HepG2 (cell line): ENCODE measurements around the gene PPFIA2. TPM values are rescaled to one million over a fixed set of nuclear protein-coding genes. Genes with fewer than 3 reads are reported as not detected.

Experiments
- ATAC-seq: fragments of 200-7000 bp; cut with Tn5 transposase; 3 replicates; pipeline ENCODE4 v1.9.1; 2020; ENCODE audit warnings: mild to moderate bottlenecking, moderate library complexity
- BruUV-seq: library from RNA; stranded (reverse); fragments of 400-500 nt; replicated peaks from 2 replicates; lab custom pipeline; 2021; lab: Mats Ljungman, UMichigan
- CTCF ChIA-PET: fragments of 300-600 bp; formaldehyde crosslinking; extraction: SDS; loops from one replicate; lab custom pipeline; 2021; ENCODE audit warnings: low total read pairs, inconsistent platforms, low intra/inter-chr PET ratio; lab: Yijun Ruan, JAX
- POLR2A ChIA-PET: fragments of 350-600 bp; sonication (Branson Sonifier 250); formaldehyde crosslinking; loops from one replicate; lab custom pipeline; 2020; ENCODE audit warnings: antibody characterized with exemption, inconsistent platforms; lab: Yijun Ruan, JAX
- DNase-seq: peaks from one replicate; pipeline ENCODE4 v3.0.0-alpha.2; 2015; ENCODE audit warnings: low spot score
- FAIRE-seq: peaks from 3 replicates; lab custom pipeline; 2011; peaks lifted over from hg19 to GRCh38; lab: Jason Lieb, UNC
- H2AFZ ChIP-seq: one replicate; pipeline ENCODE4 v1.6.1; 2011; ENCODE audit warnings: low read length, inconsistent platforms
- H3K27ac ChIP-seq: fragments of 300-600 bp; 3 replicates; pipeline ENCODE4 v1.8.0; 2011; ENCODE audit warnings: mixed run types, mild to moderate bottlenecking, mixed read lengths, low read length, inconsistent platforms; ENCODE audit not compliant: insufficient read depth; ENCODE audit errors: extremely low read length
- H3K27me3 ChIP-seq, 2 experiments: fragments of 200-600 bp in 1 of 2; 2 replicates in 1 of 2; 3 replicates in 1 of 2; pipeline versions ENCODE4 v1.6.0 to v1.8.0; 2011; ENCODE audit warnings: low read length in 2 of 2, mild to moderate bottlenecking in 2 of 2, moderate library complexity in 2 of 2, inconsistent platforms in 1 of 2; ENCODE audit not compliant: insufficient read depth in 2 of 2, control insufficient read depth in 1 of 2
- H3K36me3 ChIP-seq, 2 experiments: fragments of 200-600 bp in 1 of 2; replicated peaks in 1 of 2; 2 replicates in 1 of 2; 3 replicates in 1 of 2; pipeline versions ENCODE4 v1.5.1 to v1.8.0; 2011; ENCODE audit warnings: low read length in 2 of 2, inconsistent platforms in 1 of 2; ENCODE audit not compliant: insufficient read depth in 2 of 2, control insufficient read depth in 1 of 2
- H3K4me1 ChIP-seq: 2 replicates; pipeline ENCODE4 v1.5.1; 2012; ENCODE audit warnings: low read length, inconsistent platforms; ENCODE audit not compliant: insufficient read depth
- H3K4me2 ChIP-seq: 2 replicates; pipeline ENCODE4 v1.6.0; 2011; ENCODE audit warnings: low read depth, low read length, inconsistent platforms
- H3K4me3 ChIP-seq, 3 experiments: fragments of 200-600 bp in 1 of 3; sonication (generic), shearing (Covaris generic) in 1 of 3; replicated peaks in 1 of 3; 2 replicates each; pipeline ENCODE4 v1.5.1; 2011 to 2016; ENCODE audit warnings: low read length in 3 of 3, inconsistent platforms in 2 of 3, low read depth in 2 of 3, mild to moderate bottlenecking in 2 of 3, control low read depth in 1 of 3, mixed read lengths in 1 of 3; ENCODE audit not compliant: insufficient read depth in 1 of 3
- H3K79me2 ChIP-seq: one replicate; pipeline ENCODE4 v1.6.1; 2011; ENCODE audit warnings: low read length, inconsistent platforms; ENCODE audit not compliant: insufficient read depth
- H3K9ac ChIP-seq: 2 replicates; pipeline ENCODE4 v1.6.0; 2011; ENCODE audit warnings: mild to moderate bottlenecking, low read depth, low read length, inconsistent platforms; ENCODE audit not compliant: insufficient read depth
- H3K9me3 ChIP-seq: 2 replicates; pipeline ENCODE4 v1.5.1; 2012; ENCODE audit warnings: mild to moderate bottlenecking, low read length
- H4K20me1 ChIP-seq: 2 replicates; pipeline ENCODE4 v1.6.0; 2011; ENCODE audit warnings: inconsistent platforms, mild to moderate bottlenecking, low read length, moderate library complexity; ENCODE audit not compliant: insufficient read depth
- CBFB ChIP-seq: sonication (generic); formaldehyde crosslinking; IDR thresholded peaks from 2 replicates; pipeline ENCODE4 v1.4.0; 2020; ENCODE audit warnings: missing genetic modification reagents
- NR2F2 ChIP-seq: IDR thresholded peaks from 2 replicates; pipeline ENCODE4 v1.6.1; 2012; ENCODE audit warnings: low read depth, inconsistent platforms, borderline replicate concordance
- PHF20 ChIP-seq: sonication (generic); formaldehyde crosslinking; IDR thresholded peaks from 2 replicates; pipeline ENCODE4 v1.5.0; 2020; ENCODE audit warnings: mild to moderate bottlenecking, missing genetic modification reagents
- RBM22 ChIP-seq: fragments of 200-400 bp; formaldehyde crosslinking; optimal IDR thresholded peaks from 2 replicates; pipeline ENCODE3; 2017; ENCODE audit warnings: mild to moderate bottlenecking, low read length, moderate library complexity
- ZNF510 ChIP-seq: sonication (generic); formaldehyde crosslinking; IDR thresholded peaks from 2 replicates; pipeline ENCODE4 v1.4.0; 2020; ENCODE audit warnings: low read depth, mild to moderate bottlenecking, missing genetic modification reagents
- WGBS: methylation state at CpG from one replicate; pipeline ENCODE4 v1.1.6; 2017; ENCODE audit warnings: low lambda C conversion rate; 5-methylcytosine and 5-hydroxymethylcytosine counted together
- in situ Hi-C: cut with HindIII; loops from 2 replicates; pipeline ENCODE4 v1.10.0; 2017; ENCODE audit warnings: low pct_unique_long_range_greater_than_20kb; ENCODE audit not compliant: extremely low pct_ligation_motif_present
- intact Hi-C: fragments of 100-400 bp; cut with micrococcal nuclease; formaldehyde crosslinking; loops from one replicate; pipeline ENCODE4 v1.10.0; 2022; ENCODE audit not compliant: unreplicated experiment
- polyA plus RNA-seq, 8 experiments: library from polyadenylated mRNA; depleted of rRNA in 3 of 8; stranded (reverse) in 7 of 8; unstranded in 1 of 8; fragments of >200 nt; fragmentation: Illumina TruSeq in 4 of 8; extraction: Trizol in 4 of 8; gene quantifications; 2 replicates each; pipeline versions ENCODE4 v1.2.1 to v1.2.3, GENCODE V29; 2011 to 2016; ENCODE audit warnings: low read depth in 4 of 8, missing spikeins in 1 of 8, mixed read lengths in 1 of 8; ENCODE audit not compliant: insufficient read depth in 1 of 8
- total RNA-seq, 5 experiments: library from RNA; depleted of rRNA; stranded (reverse); fragments of >200 nt; fragmentation: Illumina TruSeq; extraction: Trizol; gene quantifications; 2 replicates each; pipeline ENCODE4 v1.2.3, GENCODE V29; 2016; ENCODE audit warnings: low read depth in 1 of 5
- TF ChIP-seq, protein P1 (sequence below): sonication (generic); formaldehyde crosslinking; IDR thresholded peaks from 2 replicates; pipeline ENCODE4 v1.5.1; 2020; ENCODE audit warnings: mild to moderate bottlenecking, missing genetic modification reagents, moderate library complexity
- TF ChIP-seq, protein P2 (sequence below): sonication (generic); formaldehyde crosslinking; IDR thresholded peaks from 2 replicates; pipeline ENCODE4 v1.4.0; 2020; ENCODE audit warnings: missing genetic modification reagents

PPFIA2 gene
- total and polyA plus RNA-seq, 2 of the 13 experiments (the other 11 are each of a cell fraction or from before 2014, with no cell fraction given) = 0.05 TPM; not detected in 1

DNA sequence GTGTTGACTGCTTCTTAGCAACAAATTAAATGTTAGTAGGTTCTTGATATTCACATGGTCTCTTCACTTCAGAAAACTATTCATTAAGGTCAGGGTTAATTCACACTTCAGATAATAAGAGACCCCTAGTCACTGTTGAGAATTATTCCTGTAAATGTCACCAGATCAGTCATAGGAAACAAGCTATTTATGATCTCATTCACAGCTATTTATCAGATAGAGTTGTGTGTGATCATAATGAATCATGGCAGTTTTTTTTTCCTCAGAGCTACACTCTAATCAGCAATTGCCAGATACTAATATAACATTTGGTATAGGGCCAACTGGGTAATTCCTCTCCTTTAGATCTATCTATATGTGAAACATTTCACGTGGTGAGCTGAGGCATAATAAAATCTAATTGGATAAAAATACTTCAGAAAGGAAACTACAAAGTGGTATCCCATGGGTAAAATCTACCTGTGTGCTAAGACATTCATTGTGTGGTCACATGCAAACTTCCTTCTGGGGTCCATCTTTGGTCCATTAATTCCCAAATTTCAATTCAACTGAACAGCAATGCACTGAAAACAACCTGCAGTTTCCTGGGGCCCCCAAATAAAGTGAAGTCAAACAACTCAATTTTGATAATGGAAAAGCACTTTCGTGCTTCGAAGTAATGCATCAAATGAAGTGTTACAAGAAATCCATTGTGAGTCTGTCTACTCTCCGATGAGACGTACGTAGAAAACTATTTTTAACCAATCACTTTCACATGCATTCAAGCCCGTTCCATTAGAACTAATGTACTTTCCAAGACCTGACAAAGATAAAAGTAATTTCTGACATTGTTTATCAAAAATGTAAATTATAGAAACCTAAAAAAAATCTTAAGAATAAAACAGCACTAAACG is 484.3 kb downstream of the PPFIA2 start (continued):
- no peak for TF ChIP-seq ZNF510

DNA sequence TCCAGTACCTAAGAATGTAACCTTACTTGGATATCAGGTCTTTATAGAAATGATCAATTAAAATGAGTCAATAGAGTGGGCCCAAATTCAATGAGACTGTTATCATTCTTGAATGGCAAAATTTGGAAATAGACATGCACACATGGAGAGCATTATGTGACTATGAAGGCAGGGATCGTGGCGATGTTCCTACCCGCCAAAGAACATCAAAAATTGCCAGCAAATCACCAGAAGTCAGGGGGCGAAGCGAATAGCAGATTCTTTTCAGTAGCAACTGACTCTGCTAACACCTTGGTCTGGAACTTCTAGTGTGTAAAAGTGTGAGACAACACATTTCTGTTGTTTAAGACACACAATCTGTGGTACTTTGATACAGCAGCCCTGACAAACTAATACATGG is 488.8 kb downstream of the PPFIA2 start:
- no TSS peak for BruUV-seq
- Histone ChIP-seq H3K9ac (no peak overlapping the region), H3K79me2 (no peaks in the 10 kb centered on the region), H3K27me3 (no peaks in the 10 kb centered on the region), H4K20me1 (no peaks in the 10 kb centered on the region), H2AFZ (no peak overlapping the region), H3K4me3 (no peak overlapping the region), H3K4me2 (no peak overlapping the region), H3K4me1 (no peaks in the 10 kb centered on the region), H3K36me3 (no peaks in the 10 kb centered on the region), H3K27ac (no peak overlapping the region), H3K9me3 (no peaks in the 10 kb centered on the region)
- TF ChIP-seq, protein P1, sequence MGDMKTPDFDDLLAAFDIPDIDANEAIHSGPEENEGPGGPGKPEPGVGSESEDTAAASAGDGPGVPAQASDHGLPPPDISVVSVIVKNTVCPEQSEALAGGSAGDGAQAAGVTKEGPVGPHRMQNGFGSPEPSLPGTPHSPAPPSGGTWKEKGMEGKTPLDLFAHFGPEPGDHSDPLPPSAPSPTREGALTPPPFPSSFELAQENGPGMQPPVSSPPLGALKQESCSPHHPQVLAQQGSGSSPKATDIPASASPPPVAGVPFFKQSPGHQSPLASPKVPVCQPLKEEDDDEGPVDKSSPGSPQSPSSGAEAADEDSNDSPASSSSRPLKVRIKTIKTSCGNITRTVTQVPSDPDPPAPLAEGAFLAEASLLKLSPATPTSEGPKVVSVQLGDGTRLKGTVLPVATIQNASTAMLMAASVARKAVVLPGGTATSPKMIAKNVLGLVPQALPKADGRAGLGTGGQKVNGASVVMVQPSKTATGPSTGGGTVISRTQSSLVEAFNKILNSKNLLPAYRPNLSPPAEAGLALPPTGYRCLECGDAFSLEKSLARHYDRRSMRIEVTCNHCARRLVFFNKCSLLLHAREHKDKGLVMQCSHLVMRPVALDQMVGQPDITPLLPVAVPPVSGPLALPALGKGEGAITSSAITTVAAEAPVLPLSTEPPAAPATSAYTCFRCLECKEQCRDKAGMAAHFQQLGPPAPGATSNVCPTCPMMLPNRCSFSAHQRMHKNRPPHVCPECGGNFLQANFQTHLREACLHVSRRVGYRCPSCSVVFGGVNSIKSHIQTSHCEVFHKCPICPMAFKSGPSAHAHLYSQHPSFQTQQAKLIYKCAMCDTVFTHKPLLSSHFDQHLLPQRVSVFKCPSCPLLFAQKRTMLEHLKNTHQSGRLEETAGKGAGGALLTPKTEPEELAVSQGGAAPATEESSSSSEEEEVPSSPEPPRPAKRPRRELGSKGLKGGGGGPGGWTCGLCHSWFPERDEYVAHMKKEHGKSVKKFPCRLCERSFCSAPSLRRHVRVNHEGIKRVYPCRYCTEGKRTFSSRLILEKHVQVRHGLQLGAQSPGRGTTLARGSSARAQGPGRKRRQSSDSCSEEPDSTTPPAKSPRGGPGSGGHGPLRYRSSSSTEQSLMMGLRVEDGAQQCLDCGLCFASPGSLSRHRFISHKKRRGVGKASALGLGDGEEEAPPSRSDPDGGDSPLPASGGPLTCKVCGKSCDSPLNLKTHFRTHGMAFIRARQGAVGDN (CRISPR knock-in tag) = no peak
- TF ChIP-seq NR2F2 = no peak
- TF ChIP-seq RBM22 = peak; percentile 90
- TF ChIP-seq CBFB (CRISPR knock-in tag) = no peak
- no peak for TF ChIP-seq PHF20 (CRISPR knock-in tag)
- TF ChIP-seq, protein P2, sequence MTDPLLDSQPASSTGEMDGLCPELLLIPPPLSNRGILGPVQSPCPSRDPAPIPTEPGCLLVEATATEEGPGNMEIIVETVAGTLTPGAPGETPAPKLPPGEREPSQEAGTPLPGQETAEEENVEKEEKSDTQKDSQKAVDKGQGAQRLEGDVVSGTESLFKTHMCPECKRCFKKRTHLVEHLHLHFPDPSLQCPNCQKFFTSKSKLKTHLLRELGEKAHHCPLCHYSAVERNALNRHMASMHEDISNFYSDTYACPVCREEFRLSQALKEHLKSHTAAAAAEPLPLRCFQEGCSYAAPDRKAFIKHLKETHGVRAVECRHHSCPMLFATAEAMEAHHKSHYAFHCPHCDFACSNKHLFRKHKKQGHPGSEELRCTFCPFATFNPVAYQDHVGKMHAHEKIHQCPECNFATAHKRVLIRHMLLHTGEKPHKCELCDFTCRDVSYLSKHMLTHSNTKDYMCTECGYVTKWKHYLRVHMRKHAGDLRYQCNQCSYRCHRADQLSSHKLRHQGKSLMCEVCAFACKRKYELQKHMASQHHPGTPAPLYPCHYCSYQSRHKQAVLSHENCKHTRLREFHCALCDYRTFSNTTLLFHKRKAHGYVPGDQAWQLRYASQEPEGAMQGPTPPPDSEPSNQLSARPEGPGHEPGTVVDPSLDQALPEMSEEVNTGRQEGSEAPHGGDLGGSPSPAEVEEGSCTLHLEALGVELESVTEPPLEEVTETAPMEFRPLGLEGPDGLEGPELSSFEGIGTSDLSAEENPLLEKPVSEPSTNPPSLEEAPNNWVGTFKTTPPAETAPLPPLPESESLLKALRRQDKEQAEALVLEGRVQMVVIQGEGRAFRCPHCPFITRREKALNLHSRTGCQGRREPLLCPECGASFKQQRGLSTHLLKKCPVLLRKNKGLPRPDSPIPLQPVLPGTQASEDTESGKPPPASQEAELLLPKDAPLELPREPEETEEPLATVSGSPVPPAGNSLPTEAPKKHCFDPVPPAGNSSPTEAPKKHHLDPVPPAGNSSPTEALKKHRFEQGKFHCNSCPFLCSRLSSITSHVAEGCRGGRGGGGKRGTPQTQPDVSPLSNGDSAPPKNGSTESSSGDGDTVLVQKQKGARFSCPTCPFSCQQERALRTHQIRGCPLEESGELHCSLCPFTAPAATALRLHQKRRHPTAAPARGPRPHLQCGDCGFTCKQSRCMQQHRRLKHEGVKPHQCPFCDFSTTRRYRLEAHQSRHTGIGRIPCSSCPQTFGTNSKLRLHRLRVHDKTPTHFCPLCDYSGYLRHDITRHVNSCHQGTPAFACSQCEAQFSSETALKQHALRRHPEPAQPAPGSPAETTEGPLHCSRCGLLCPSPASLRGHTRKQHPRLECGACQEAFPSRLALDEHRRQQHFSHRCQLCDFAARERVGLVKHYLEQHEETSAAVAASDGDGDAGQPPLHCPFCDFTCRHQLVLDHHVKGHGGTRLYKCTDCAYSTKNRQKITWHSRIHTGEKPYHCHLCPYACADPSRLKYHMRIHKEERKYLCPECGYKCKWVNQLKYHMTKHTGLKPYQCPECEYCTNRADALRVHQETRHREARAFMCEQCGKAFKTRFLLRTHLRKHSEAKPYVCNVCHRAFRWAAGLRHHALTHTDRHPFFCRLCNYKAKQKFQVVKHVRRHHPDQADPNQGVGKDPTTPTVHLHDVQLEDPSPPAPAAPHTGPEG (CRISPR knock-in tag) = no peak
- ChIA-PET CTCF (no interaction called here), POLR2A (no interaction called here)
- ATAC-seq (no peak), FAIRE-seq (no peak), DNase-seq (no peak)
- WGBS = 90% methylated on average over 5 of the region's 5 CpGs
- intact Hi-C loops = no loop called here
- in situ Hi-C loops = no loop called here
